MM.1S (cell line): Measurements from ENCODE around the gene TUT7.

ENCODE experiments used
- CTCF ChIP-seq: fragments of 300-600 bp; sonication (generic); IDR thresholded peaks from 2 replicates; pipeline ENCODE4 v1.5.1; 2016; ENCODE audit warnings: antibody characterized with exemption, low read length, mixed read lengths
- EZH2phosphoT487 ChIP-seq: fragments of 300-600 bp; sonication (generic); IDR thresholded peaks from 2 replicates; pipeline ENCODE4 v1.6.1; 2018; ENCODE audit warnings: antibody characterized with exemption, low read length

- TF ChIP-seq CTCF (no peak), EZH2phosphoT487 (no peak)
Measured at GRCh38 chr9:86337469-86338108, 16.6 kb downstream of the TUT7 start.
